Activated CD4-positive, alpha-beta T cell treated with anti-CD3 and anti-CD28 coated beads, Interleukin-2, amount 10 ng/mL, durations not matched to agents 24 days and 14 days (primary cell): ENCODE measurements around the gene P2RX2. TPM values are rescaled to one million over a fixed set of nuclear protein-coding genes. Genes with fewer than 3 reads are reported as not detected.

ENCODE experiments used
- DNase-seq: peaks from one replicate; pipeline ENCODE4 v3.0.0; 2022
- H3K27ac Mint-ChIP-seq: one replicate; pipeline ENCODE4 v1.8.0; 2022; ENCODE audit warnings: mild to moderate bottlenecking, mixed read lengths
- H3K27me3 Mint-ChIP-seq: one replicate; pipeline ENCODE4 v1.8.0; 2022; ENCODE audit warnings: mixed read lengths
- H3K36me3 Mint-ChIP-seq: one replicate; pipeline ENCODE4 v1.8.0; 2022; ENCODE audit warnings: low read depth, mild to moderate bottlenecking, mixed read lengths
- H3K4me1 Mint-ChIP-seq: one replicate; pipeline ENCODE4 v1.8.0; 2021; ENCODE audit warnings: mixed read lengths
- H3K4me3 Mint-ChIP-seq: one replicate; pipeline ENCODE4 v1.8.0; 2022; ENCODE audit warnings: mild to moderate bottlenecking, moderate library complexity, mixed read lengths
- H3K9me3 Mint-ChIP-seq: one replicate; pipeline ENCODE4 v1.8.0; 2021; ENCODE audit warnings: mixed read lengths
- intact Hi-C: fragments of 100-400 bp; cut with micrococcal nuclease; formaldehyde crosslinking; loops from one replicate; pipeline ENCODE4 v1.15.1; 2023
- total RNA-seq: library from RNA; stranded (reverse); gene quantifications from 2 replicates; pipeline ENCODE4 v1.2.3, GENCODE V29; 2022

The P2RX2 gene
- total RNA-seq, 1 donor from 2014 or later, result not detected

- Mint-ChIP-seq H3K9me3 (no peaks in the 10 kb centered on the region), H3K27me3 (no peaks in the 10 kb centered on the region), H3K4me1 (peaks cover 6% of the 10 kb centered on the region), H3K27ac (no peak overlapping the region), H3K4me3 (no peak overlapping the region), H3K36me3 (peaks cover 64% of the 10 kb centered on the region)
- intact Hi-C loops, result no loop called here
- no peak for DNase-seq
Measured at GRCh38 chr12:132637811-132638210, 19.2 kb downstream of the P2RX2 start.

- peaks cover 6% of the 10 kb centered on the region for H3K4me1 Mint-ChIP-seq
- H3K4me3 Mint-ChIP-seq, result no peak overlapping the region
- no peak overlapping the region for H3K27ac Mint-ChIP-seq
- no peaks in the 10 kb centered on the region for H3K9me3 Mint-ChIP-seq
- intact Hi-C loops, result no loop called here
- DNase-seq, result peak; percentile 69
- no peaks in the 10 kb centered on the region for H3K27me3 Mint-ChIP-seq
- peaks cover 57% of the 10 kb centered on the region for H3K36me3 Mint-ChIP-seq
Measured at GRCh38 chr12:132638541-132639408, 20.2 kb downstream of the P2RX2 start.

GRCh38 chr12:132639956-132640520, 21.5 kb downstream of the P2RX2 start:
- Mint-ChIP-seq H3K4me1 (peaks cover 6% of the 10 kb centered on the region), H3K9me3 (no peaks in the 10 kb centered on the region), H3K36me3 (peaks cover 53% of the 10 kb centered on the region), H3K27me3 (no peaks in the 10 kb centered on the region), H3K4me3 (no peak overlapping the region), H3K27ac (no peak overlapping the region)
- intact Hi-C loops, result no loop called here
- no peak for DNase-seq

GRCh38 chr12:132640936-132641335, 22.4 kb downstream of the P2RX2 start:
- Mint-ChIP-seq H3K4me3 (no peak overlapping the region), H3K27me3 (no peaks in the 10 kb centered on the region), H3K4me1 (peaks cover 6% of the 10 kb centered on the region), H3K27ac (no peak overlapping the region), H3K36me3 (peaks cover 48% of the 10 kb centered on the region), H3K9me3 (no peaks in the 10 kb centered on the region)
- no peak for DNase-seq
- intact Hi-C loops, result no loop called here

- no peaks in the 10 kb centered on the region for H3K27me3 Mint-ChIP-seq
- H3K27ac Mint-ChIP-seq, result no peak overlapping the region
- no peaks in the 10 kb centered on the region for H3K9me3 Mint-ChIP-seq
- DNase-seq, result no peak
- intact Hi-C loops, result no loop called here
- H3K4me3 Mint-ChIP-seq, result no peak overlapping the region
- peaks cover 50% of the 10 kb centered on the region for H3K36me3 Mint-ChIP-seq
- peaks cover 6% of the 10 kb centered on the region for H3K4me1 Mint-ChIP-seq
Measured at GRCh38 chr12:132641811-132642650, 23.5 kb downstream of the P2RX2 start.

GRCh38 chr12:132642846-132643835, 24.6 kb downstream of the P2RX2 start:
- intact Hi-C loops, result no loop called here
- Mint-ChIP-seq H3K36me3 (peaks cover 49% of the 10 kb centered on the region), H3K9me3 (no peaks in the 10 kb centered on the region), H3K4me1 (peaks cover 1% of the 10 kb centered on the region), H3K27me3 (no peaks in the 10 kb centered on the region), H3K4me3 (no peak overlapping the region), H3K27ac (no peak overlapping the region)
- DNase-seq, result no peak

- peaks cover 1% of the 10 kb centered on the region for H3K4me1 Mint-ChIP-seq
- H3K4me3 Mint-ChIP-seq, result no peak overlapping the region
- H3K9me3 Mint-ChIP-seq, result no peaks in the 10 kb centered on the region
- no peak overlapping the region for H3K27ac Mint-ChIP-seq
- intact Hi-C loops, result no loop called here
- no peaks in the 10 kb centered on the region for H3K27me3 Mint-ChIP-seq
- DNase-seq, result no peak
- H3K36me3 Mint-ChIP-seq, result peaks cover 55% of the 10 kb centered on the region
Measured at GRCh38 chr12:132646850-132647249, 28.3 kb downstream of the P2RX2 start.

- H3K4me1 Mint-ChIP-seq, result peaks cover 1% of the 10 kb centered on the region
- no peak overlapping the region for H3K27ac Mint-ChIP-seq
- no peaks in the 10 kb centered on the region for H3K9me3 Mint-ChIP-seq
- H3K36me3 Mint-ChIP-seq, result peaks cover 58% of the 10 kb centered on the region
- no peak overlapping the region for H3K4me3 Mint-ChIP-seq
- H3K27me3 Mint-ChIP-seq, result no peaks in the 10 kb centered on the region
- intact Hi-C loops, result no loop called here
- no peak for DNase-seq
Measured at GRCh38 chr12:132647858-132648257, 29.3 kb downstream of the P2RX2 start.

- intact Hi-C loops, result no loop called here
- Mint-ChIP-seq H3K27me3 (no peaks in the 10 kb centered on the region), H3K36me3 (peaks cover 60% of the 10 kb centered on the region)
Measured at GRCh38 chr12:132648616-132649225, 30.1 kb downstream of the P2RX2 start.

GRCh38 chr12:132649226-132649945, 30.8 kb downstream of the P2RX2 start:
- Mint-ChIP-seq H3K27me3 (no peaks in the 10 kb centered on the region), H3K27ac (no peak overlapping the region), H3K36me3 (peaks cover 59% of the 10 kb centered on the region), H3K9me3 (no peaks in the 10 kb centered on the region), H3K4me1 (peaks cover 1% of the 10 kb centered on the region), H3K4me3 (no peak overlapping the region)
- no peak for DNase-seq
- intact Hi-C loops, result no loop called here

More at GRCh38 chr12:132648616-132649225, 30.1 kb downstream of the P2RX2 start:
- no peaks in the 10 kb centered on the region for H3K9me3 Mint-ChIP-seq
- H3K4me1 Mint-ChIP-seq, result peaks cover 1% of the 10 kb centered on the region
- DNase-seq, result no peak
- no peak overlapping the region for H3K27ac Mint-ChIP-seq
- H3K4me3 Mint-ChIP-seq, result no peak overlapping the region

GRCh38 chr12:132651444-132652100, 33.0 kb downstream of the P2RX2 start:
- intact Hi-C loops, result no loop called here
- Mint-ChIP-seq H3K27me3 (no peaks in the 10 kb centered on the region), H3K27ac (no peak overlapping the region), H3K9me3 (no peaks in the 10 kb centered on the region), H3K4me1 (peaks cover 1% of the 10 kb centered on the region), H3K4me3 (no peak overlapping the region), H3K36me3 (peaks cover 57% of the 10 kb centered on the region)
- DNase-seq, result no peak
